OCI-LY7 (cell line): Measurements from ENCODE around the gene TLNRD1.

Experiments used
- EZH2phosphoT487 ChIP-seq: fragments of 200-600 bp; sonication (generic); IDR thresholded peaks from 2 replicates; pipeline ENCODE4 v1.6.1; 2018; ENCODE audit warnings: low read depth, borderline replicate concordance, mild to moderate bottlenecking, mixed run types, antibody characterized with exemption, low read length, moderate library complexity, mixed read lengths
- TF ChIP-seq, protein P1 (sequence below): fragments of 200-600 bp; sonication (generic); conservative IDR thresholded peaks from 2 replicates; pipeline ENCODE4 v1.5.1; 2014; ENCODE audit warnings: mild to moderate bottlenecking, antibody characterized with exemption, low read length, moderate library complexity, mixed read lengths

GRCh38 chr15:81018197-81018596 is 17.5 kb downstream of the TLNRD1 start:
- no peak for TF ChIP-seq EZH2phosphoT487
- TF ChIP-seq, protein P1, sequence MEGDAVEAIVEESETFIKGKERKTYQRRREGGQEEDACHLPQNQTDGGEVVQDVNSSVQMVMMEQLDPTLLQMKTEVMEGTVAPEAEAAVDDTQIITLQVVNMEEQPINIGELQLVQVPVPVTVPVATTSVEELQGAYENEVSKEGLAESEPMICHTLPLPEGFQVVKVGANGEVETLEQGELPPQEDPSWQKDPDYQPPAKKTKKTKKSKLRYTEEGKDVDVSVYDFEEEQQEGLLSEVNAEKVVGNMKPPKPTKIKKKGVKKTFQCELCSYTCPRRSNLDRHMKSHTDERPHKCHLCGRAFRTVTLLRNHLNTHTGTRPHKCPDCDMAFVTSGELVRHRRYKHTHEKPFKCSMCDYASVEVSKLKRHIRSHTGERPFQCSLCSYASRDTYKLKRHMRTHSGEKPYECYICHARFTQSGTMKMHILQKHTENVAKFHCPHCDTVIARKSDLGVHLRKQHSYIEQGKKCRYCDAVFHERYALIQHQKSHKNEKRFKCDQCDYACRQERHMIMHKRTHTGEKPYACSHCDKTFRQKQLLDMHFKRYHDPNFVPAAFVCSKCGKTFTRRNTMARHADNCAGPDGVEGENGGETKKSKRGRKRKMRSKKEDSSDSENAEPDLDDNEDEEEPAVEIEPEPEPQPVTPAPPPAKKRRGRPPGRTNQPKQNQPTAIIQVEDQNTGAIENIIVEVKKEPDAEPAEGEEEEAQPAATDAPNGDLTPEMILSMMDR = no peak
